Middle frontal gyrus (tissue), 1 donor: Measurements from ENCODE around the gene IRF6.

ENCODE experiments used
- DNase-seq: peaks from one replicate; pipeline ENCODE4 v3.0.0-alpha.2; 2015; ENCODE audit warnings: low spot score; ENCODE audit errors: extremely low spot score

Gene IRF6

DNA sequence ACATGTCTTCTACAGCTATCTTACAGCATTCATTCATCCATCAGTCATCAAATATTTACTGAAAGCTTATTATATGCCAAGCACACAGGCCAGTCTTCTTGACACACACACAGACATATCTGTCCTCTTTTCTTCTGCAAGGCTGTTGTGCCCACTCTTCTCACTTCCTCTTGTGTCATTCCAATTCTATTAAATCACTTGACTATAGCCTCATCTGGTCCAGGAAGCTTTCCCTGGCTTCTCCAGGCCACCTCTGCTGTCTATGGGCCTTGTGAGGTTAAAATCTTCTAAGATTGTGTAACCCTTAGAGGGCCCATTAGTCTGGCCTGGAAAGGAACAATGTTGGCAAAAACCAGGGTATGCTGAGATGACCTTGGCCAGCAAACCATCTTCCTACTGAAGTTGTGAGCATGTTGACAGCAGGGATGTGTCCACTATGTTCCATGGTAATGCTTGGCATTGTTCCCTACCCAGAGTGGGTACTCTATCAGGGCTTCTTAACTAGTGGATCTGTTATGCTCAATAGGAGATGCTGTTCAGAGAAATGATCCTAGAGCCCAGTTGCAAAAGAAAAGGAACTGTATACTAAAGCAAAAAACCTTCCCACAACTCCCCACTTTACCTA is 44.8 kb downstream of the IRF6 start:
- DNase-seq: no peak

GRCh38 chr1:209759829-209760359 is 46.0 kb downstream of the IRF6 start:
- DNase-seq: no peak

- DNase-seq: no peak
Observed at GRCh38 chr1:209758400-209758799, 47.5 kb downstream of the IRF6 start.

GRCh38 chr1:209756615-209757445 is 49.1 kb downstream of the IRF6 start:
- no peak for DNase-seq

GRCh38 chr1:209755926-209756614 is 49.9 kb downstream of the IRF6 start, which contains the start of gene TRAF3IP3:
Gene TRAF3IP3, plus strand, starts transcription at chr1:209756053. Its CDS starts 3,987 bp downstream, at chr1:209760040.
- DNase-seq: no peak

GRCh38 chr1:209755256-209755655 is 50.7 kb downstream of the IRF6 start:
- no peak for DNase-seq

DNA sequence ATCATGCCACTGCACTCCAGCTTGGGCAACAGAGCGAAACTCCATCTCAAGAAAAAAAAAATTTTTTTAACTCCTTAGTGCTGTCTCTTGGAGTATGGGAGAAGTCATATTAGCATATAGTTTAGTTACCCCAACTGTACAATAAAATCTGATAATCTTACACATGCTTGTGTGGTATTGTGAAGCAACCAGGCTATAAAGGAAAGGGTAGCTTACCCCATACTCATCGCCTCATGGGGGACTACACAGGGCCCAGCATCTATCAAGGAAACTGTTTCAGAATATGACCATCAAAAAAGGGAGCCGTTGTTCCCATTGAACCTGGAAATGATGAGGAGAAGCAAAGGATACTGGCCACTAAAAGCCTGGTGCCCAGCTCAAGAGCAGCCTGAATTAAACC is 53.1 kb downstream of the IRF6 start:
- no peak for DNase-seq

DNA sequence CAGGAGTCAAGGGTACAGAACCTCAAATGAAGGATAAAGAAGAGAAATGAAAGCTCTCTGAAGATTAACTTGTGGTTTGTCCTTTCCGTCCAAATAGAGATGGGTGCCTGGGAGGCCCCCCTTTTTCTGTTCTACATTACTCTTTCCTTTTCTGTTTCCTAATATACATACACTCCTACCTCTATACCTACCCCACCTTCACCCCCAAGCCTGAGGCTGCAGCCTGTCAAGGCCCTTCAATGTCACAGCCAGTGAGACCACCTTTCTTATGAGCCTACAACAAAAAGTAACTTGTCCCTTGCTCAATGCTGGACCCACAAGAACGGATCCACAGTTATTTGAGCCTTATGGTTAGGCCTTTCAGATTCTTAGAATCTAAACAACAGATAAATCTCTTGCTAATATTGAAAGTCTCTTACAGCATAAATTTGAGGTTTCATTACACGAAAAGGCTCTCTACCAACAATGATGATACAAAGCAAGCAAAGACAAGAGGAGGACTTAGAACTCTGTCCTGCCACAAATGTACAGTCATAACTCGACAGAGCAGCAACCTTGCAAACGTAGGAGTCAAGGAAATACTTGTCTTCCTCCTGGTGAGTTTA is 54.2 kb downstream of the IRF6 start:
- DNase-seq: no peak

DNA sequence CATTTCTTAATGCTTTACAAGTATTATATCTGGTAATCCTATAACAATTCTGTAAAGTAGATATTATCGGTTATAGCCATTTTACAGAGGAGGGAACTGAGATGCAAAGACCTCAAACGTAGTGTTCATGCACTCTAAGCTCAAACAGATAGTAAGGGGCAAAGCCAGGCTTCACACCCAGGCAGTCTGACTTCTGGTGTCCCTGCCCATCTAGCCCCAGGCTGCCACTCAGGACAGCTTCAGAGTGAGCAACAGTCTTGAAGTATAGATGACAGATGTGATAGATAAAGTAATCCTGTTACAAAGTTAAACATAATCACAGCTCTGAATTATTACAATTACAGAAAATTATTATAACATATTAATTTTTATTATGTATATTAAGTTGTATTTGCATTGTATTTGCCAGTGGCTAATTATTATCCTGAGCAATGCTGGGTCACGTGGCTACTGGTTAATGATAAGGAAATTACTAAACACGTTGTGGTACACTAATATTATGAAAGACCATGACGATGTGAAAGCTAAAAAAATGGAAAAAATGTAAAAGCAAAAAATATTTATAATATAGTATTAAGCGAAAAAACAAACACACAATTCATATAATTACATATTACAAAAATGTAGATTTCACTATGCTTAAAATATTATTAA is 56.1 kb downstream of the IRF6 start:
- no peak for DNase-seq

- no peak for DNase-seq
Observed at GRCh38 chr1:209749205-209749604, 56.7 kb downstream of the IRF6 start.

DNA sequence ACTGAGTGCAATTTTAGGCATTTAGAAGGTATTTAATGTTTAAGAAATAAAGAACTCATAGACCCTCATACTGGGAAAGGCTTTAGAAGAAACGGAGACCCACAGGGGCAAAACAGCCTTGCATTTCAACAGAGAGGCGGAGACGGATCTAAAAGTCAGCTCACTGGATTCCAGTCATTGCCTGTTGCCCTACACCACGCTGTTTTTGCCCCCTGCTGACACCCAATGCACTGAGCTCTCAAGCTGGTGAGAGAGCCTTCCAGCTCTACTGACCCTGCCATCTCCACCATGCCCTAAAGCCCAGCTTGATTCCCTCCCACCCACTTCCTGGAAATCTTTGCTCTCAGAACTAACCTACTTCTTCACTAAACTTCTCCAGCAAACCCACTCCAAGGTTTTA is 57.3 kb downstream of the IRF6 start:
- DNase-seq: no peak

DNA sequence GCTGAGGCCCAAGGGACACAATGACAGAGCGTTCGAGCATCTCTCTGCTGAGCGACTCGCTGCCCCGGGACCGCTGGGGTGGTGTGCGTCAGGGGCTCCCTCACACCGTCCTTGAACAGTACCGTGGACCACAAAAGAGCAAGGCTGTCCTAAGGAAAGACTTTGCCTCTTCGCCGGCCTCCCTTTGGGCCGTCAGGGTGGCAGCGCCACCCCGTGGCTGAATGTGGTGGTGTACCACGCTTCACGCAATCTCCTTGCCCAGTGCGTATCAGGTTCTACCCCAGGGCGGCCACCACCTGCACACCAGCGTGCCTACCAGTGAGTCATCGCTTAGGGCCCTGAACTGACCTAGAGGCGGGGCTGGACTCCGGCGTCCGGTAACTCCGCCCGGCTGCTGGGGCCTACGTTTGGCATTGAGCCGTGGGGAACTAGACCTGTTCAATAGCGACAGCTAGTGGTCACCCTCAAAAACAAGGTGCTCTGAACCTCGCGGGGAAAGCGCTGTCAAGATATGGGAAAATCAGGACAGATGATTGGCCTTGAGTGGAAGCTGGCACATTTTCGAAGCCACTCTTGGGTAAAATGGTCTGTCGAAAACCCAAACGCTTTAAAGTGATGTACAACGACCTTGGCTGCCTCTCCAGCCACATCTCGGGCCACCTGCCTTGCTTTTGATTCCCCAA is 58.2 kb downstream of the IRF6 start:
- DNase-seq: peak; percentile 60

GRCh38 chr1:209746451-209747165 is 59.3 kb downstream of the IRF6 start:
- DNase-seq: no peak

- DNase-seq: no peak
Observed at GRCh38 chr1:209743145-209743482, 62.8 kb downstream of the IRF6 start.

DNA sequence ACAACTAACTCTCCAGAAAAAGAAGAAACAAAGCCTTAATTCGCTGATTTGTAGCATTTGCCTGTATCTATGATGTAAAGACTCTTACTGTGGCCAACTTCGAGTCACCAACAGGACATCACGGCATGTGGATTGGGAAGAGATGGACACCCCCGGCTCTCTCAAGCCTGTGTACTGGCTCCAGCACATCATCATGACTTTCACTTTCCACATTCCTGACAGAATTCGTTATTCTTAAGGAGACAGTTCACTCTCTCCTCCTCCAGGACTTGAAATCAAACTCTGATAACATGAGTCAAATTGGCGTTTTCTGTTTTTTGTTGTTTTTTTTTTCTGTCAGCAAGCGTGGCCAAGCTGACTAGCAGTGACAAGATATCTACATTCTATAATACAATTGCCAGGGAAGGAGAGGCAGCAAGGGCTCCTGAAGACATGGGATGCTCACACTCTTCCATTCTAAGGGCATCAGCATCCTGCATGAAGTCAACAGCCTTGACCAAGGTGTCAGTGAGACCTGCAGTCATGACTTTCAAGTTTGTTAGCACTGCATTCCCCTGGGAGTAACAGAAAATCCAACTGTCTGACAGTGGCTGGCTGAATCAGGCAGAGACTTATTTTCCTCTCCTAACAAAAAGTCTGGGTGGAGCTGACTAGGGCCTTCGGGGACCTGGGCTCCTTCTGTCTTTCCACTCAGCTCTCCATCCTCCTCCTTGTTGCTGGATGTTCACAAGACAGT is 63.4 kb downstream of the IRF6 start:
- DNase-seq: no peak

DNA sequence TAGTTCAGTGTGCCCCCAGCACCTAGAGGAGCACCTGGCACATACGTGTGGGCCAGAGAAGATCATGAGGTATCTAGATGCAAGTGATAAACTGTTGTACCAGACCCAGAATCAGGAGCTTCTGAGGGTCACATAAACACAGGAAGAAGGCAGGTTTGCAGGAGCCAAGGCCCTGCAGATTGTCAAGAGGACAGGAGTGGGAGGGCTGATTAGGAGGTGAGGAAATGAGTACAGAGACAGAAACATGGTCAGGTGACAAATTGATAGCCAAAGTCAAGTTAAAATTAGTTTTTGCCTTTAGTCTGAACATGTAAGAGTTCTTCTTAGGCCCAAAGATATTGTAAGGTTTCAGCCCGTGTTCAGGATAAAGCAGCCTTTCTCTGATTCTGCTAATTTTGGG is 64.1 kb downstream of the IRF6 start:
- no peak for DNase-seq

DNA sequence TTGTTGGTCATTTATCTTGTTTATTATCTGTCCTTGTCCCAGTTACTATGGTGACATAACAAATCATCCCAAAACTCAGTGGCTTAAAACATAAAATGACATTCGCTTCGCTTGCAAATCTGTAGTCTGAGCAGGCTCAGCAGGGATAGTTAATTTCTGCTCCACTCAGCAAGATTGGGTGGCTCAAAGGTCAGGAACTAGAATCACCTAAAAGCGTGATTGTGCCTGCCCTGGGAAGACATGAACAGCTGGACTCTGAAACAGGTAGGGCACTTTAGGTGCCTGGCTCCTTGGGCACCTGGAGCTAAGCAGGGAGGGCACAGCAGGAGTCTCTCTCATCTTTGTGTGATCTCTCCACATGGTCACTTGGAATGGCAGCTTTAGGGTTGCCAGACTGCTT is 64.7 kb downstream of the IRF6 start:
- no peak for DNase-seq

- DNase-seq: no peak
Observed at GRCh38 chr1:209738270-209738669, 67.7 kb downstream of the IRF6 start.

- DNase-seq: no peak
Observed at GRCh38 chr1:209737118-209737505, 68.8 kb downstream of the IRF6 start.
